ENCODE data around the gene PAWR. TPM values are rescaled to one million over a fixed set of nuclear protein-coding genes. Genes with fewer than 3 reads are reported as not detected.

Gene PAWR
- total and polyA plus RNA-seq, 4 donors, result 6.8 to 119 (median 56.4) TPM

DNA sequence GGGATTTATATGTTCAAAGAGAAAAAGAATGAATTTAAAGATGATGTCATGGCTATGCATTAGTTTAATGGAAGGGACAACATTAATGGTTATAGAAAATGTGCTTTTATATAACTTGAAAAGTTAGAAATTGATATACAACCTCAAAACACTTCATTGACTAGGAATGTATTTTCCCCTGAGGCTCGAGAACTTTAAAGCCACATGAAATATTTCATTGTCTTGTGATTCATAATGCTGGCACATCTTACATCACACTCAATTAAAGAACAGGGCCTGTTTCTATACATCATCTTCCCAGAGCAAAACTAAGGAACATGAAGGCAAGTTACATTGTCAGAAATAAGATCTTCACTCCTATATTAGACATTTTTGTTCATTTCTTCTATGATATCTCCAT lies 35.2 kb upstream of the PAWR start:
- no peaks in the 10 kb centered on the region for H3K36me3 ChIP-seq (ENCODE audit: control insufficient read depth in 4 of 4, insufficient read depth in 4 of 4, low read length in 4 of 4)
- no peaks in the 10 kb centered on the region for H3K27me3 ChIP-seq (ENCODE audit: control insufficient read depth in 3 of 3, insufficient read depth in 3 of 3, low read length in 2 of 3)
- no peak overlapping the region for H3K4me3 ChIP-seq
- no peaks in the 10 kb centered on the region for H3K9me3 ChIP-seq (ENCODE audit: control insufficient read depth in 4 of 4, insufficient read depth in 3 of 4, low read length in 3 of 4)
- no peaks in the 10 kb centered on the region for H3K4me1 ChIP-seq (ENCODE audit: control insufficient read depth in 5 of 5, insufficient read depth in 5 of 5, low read length in 5 of 5)
- no peak for TF ChIP-seq CTCF (IDR thresholded peaks at IDR 0.05; ENCODE audit: control extremely low read depth, extremely low read depth)
- H3K9ac ChIP-seq (ENCODE audit: insufficient read depth in 1 of 2, low read length in 2 of 2), result no peak overlapping the region
- WGBS, 2 donors, result 88 to 92% methylated on average over 1 of the region's 1 CpG
- ATAC-seq (ENCODE audit: insufficient read depth, low FRiP score) (no peak), DNase-seq (no peak)
- H3K27ac ChIP-seq (ENCODE audit: low read depth in 1 of 2, low read length in 1 of 2), result no peak overlapping the region

DNA sequence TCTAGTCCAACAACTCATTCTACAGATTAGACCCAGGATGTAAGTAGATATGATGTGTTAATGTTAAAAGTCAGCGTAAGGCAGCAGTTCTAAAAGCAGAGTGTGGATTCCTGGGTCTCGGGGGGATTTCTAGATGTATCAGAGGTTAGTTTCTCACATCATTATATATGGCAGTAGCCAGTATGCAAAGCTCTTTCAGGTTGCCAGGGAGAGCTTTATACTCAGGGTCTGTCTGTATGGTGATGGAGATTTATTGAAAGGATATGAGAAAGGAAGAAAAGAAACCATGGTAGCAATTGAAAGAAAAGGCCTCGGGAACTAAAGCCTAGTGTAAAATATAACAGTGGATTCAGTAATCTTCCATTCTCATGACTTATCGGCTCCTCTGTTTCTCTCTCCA lies 26.2 kb upstream of the PAWR start:
- peak in 2 of 3 donors; percentile 2 to 7 for DNase-seq
- 91 to 93% methylated on average over 4 of the region's 4 CpGs for WGBS, 2 donors
- Histone ChIP-seq H3K27me3 (ENCODE audit: control insufficient read depth in 3 of 3, insufficient read depth in 3 of 3, low read length in 2 of 3) (no peaks in the 10 kb centered on the region), H3K4me3 (no peak overlapping the region), H3K27ac (ENCODE audit: low read depth in 1 of 2, low read length in 1 of 2) (no peak overlapping the region), H3K9ac (ENCODE audit: insufficient read depth in 1 of 2, low read length in 2 of 2) (no peak overlapping the region), H3K9me3 (ENCODE audit: control insufficient read depth in 4 of 4, insufficient read depth in 3 of 4, low read length in 3 of 4) (no peaks in the 10 kb centered on the region), H3K36me3 (ENCODE audit: control insufficient read depth in 4 of 4, insufficient read depth in 4 of 4, low read length in 4 of 4) (no peaks in the 10 kb centered on the region), H3K4me1 (ENCODE audit: control insufficient read depth in 5 of 5, insufficient read depth in 5 of 5, low read length in 5 of 5) (no peaks in the 10 kb centered on the region)
- no peak for ATAC-seq (ENCODE audit: insufficient read depth, low FRiP score)
- no peak for TF ChIP-seq CTCF (IDR thresholded peaks at IDR 0.05; ENCODE audit: control extremely low read depth, extremely low read depth)

DNA sequence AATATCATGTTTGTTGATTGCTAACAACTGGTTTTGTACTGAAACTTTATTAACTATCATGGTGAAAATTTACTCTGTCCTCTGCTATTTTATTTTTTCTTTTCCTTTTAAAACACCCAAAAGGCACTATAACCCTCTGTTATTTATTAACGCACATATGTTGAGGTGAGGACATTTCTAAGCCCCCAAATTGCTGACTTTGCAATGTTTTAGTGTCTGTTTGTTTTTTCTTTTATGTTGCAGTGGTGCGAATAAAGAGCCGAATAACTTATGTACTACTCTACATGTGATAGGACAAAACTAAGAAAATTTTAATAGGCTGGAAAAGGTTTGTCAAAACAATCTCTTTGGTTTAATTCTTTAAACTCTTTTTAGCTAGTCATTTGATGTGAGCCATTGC lies 24.5 kb upstream of the PAWR start:
- no peaks in the 10 kb centered on the region for H3K9me3 ChIP-seq (ENCODE audit: control insufficient read depth in 4 of 4, insufficient read depth in 3 of 4, low read length in 3 of 4)
- H3K27me3 ChIP-seq (ENCODE audit: control insufficient read depth in 3 of 3, insufficient read depth in 3 of 3, low read length in 2 of 3), result no peaks in the 10 kb centered on the region
- no peak for TF ChIP-seq CTCF (IDR thresholded peaks at IDR 0.05; ENCODE audit: control extremely low read depth, extremely low read depth)
- H3K9ac ChIP-seq (ENCODE audit: insufficient read depth in 1 of 2, low read length in 2 of 2), result no peak overlapping the region
- DNase-seq (no peak), ATAC-seq (ENCODE audit: insufficient read depth, low FRiP score) (no peak)
- H3K4me3 ChIP-seq, result no peak overlapping the region
- WGBS, 2 donors, result 96 to 97% methylated on average over 3 of the region's 3 CpGs
- H3K36me3 ChIP-seq (ENCODE audit: control insufficient read depth in 4 of 4, insufficient read depth in 4 of 4, low read length in 4 of 4), result no peaks in the 10 kb centered on the region
- H3K27ac ChIP-seq (ENCODE audit: low read depth in 1 of 2, low read length in 1 of 2), result no peak overlapping the region
- no peaks in the 10 kb centered on the region for H3K4me1 ChIP-seq (ENCODE audit: control insufficient read depth in 5 of 5, insufficient read depth in 5 of 5, low read length in 5 of 5)

Data from lung (tissue), 12 donors.